ENCODE measurements around the gene TULP4. TPM values are rescaled to one million over a fixed set of nuclear protein-coding genes. Genes with fewer than 3 reads are reported as not detected.

Gene TULP4
- total RNA-seq, 1 donor from 2014 or later = 18.5 TPM

- Histone ChIP-seq H3K4me3 (no peak overlapping the region), H3K9me3 (no peaks in the 10 kb centered on the region), H3K36me3 (peaks cover 17 to 34% of the 10 kb centered on the region in 2 donors), H3K27ac (no peak overlapping the region), H3K4me1 (no peaks in the 10 kb centered on the region), H3K27me3 (no peaks in the 10 kb centered on the region)
- intact Hi-C loops (cut with DNase I) = no loop called here
- no peak for DNase-seq (ENCODE audit: low spot score in 2 of 2)
- no peak for TF ChIP-seq CTCF (IDR thresholded peaks at IDR 0.05)
These were observed 192.9 kb downstream of the TULP4 start for GRCh38 chr6:158505194-158505593.

GRCh38 chr6:158506601-158507000 is 194.3 kb downstream of the TULP4 start:
- intact Hi-C loops (cut with DNase I) = no loop called here
- Histone ChIP-seq H3K9me3 (no peaks in the 10 kb centered on the region), H3K27ac (no peak overlapping the region), H3K4me1 (no peaks in the 10 kb centered on the region), H3K36me3 (peaks cover 8 to 23% of the 10 kb centered on the region in 2 donors), H3K4me3 (no peak overlapping the region), H3K27me3 (no peaks in the 10 kb centered on the region)
- DNase-seq (ENCODE audit: low spot score in 2 of 2) = no peak
- TF ChIP-seq CTCF (IDR thresholded peaks at IDR 0.05) = no peak

- Histone ChIP-seq H3K9me3 (no peaks in the 10 kb centered on the region), H3K4me3 (no peak overlapping the region), H3K27me3 (no peaks in the 10 kb centered on the region), H3K27ac (no peak overlapping the region), H3K36me3 (peaks cover 5 to 18% of the 10 kb centered on the region in 2 donors), H3K4me1 (no peaks in the 10 kb centered on the region)
- no peak for TF ChIP-seq CTCF (IDR thresholded peaks at IDR 0.05)
- intact Hi-C loops (cut with DNase I) = no loop called here
- DNase-seq (ENCODE audit: low spot score in 2 of 2) = no peak
These were observed 194.9 kb downstream of the TULP4 start for GRCh38 chr6:158507174-158507573.

- Histone ChIP-seq H3K9me3 (no peaks in the 10 kb centered on the region), H3K4me3 (no peak overlapping the region), H3K36me3 (peaks cover 0 to 10% of the 10 kb centered on the region in 2 donors), H3K4me1 (no peaks in the 10 kb centered on the region), H3K27me3 (no peaks in the 10 kb centered on the region), H3K27ac (no peak overlapping the region)
- no peak for TF ChIP-seq CTCF (IDR thresholded peaks at IDR 0.05)
- DNase-seq (ENCODE audit: low spot score in 2 of 2) = no peak
- intact Hi-C loops (cut with DNase I) = no loop called here
These were observed 196.2 kb downstream of the TULP4 start for GRCh38 chr6:158508450-158508849.

- Histone ChIP-seq H3K27ac (no peak overlapping the region), H3K4me3 (no peak overlapping the region), H3K4me1 (no peaks in the 10 kb centered on the region), H3K27me3 (no peaks in the 10 kb centered on the region), H3K36me3 (peaks cover 0 to 10% of the 10 kb centered on the region in 2 donors), H3K9me3 (no peaks in the 10 kb centered on the region)
- no peak for DNase-seq (ENCODE audit: low spot score in 2 of 2)
- TF ChIP-seq CTCF (IDR thresholded peaks at IDR 0.05) = no peak
- intact Hi-C loops (cut with DNase I) = no loop called here
These were observed 197.2 kb downstream of the TULP4 start for GRCh38 chr6:158509465-158509864.

- intact Hi-C loops (cut with DNase I) = no loop called here
- TF ChIP-seq CTCF (IDR thresholded peaks at IDR 0.05) = no peak
These were observed 200.5 kb downstream of the TULP4 start for GRCh38 chr6:158512809-158513208.

More at GRCh38 chr6:158512809-158513208, 200.5 kb downstream of the TULP4 start:
- H3K36me3 ChIP-seq = no peaks in the 10 kb centered on the region
- H3K4me3 ChIP-seq = no peak overlapping the region
- DNase-seq (ENCODE audit: low spot score in 2 of 2) = no peak
- no peak overlapping the region for H3K27ac ChIP-seq
- H3K4me1 ChIP-seq = no peaks in the 10 kb centered on the region
- H3K27me3 ChIP-seq = no peaks in the 10 kb centered on the region
- H3K9me3 ChIP-seq = no peaks in the 10 kb centered on the region
